K562 (cell line): ENCODE measurements around the gene FAM53B. TPM values are rescaled to one million over a fixed set of nuclear protein-coding genes. Genes with fewer than 3 reads are reported as not detected.

Experiments used
- KDM5B ChIP-seq: fragments of 200-600 bp; sonication (generic); IDR thresholded peaks from 2 replicates; pipeline ENCODE4 v1.6.1; 2012; ENCODE audit warnings: low read depth, mild to moderate bottlenecking, moderate library complexity, low read length, control low read depth, inconsistent platforms; ENCODE audit not compliant: insufficient replicate concordance
- KLF6 ChIP-seq: fragments of 250-450 bp; sonication (Bioruptor Pico); IDR thresholded peaks from 2 replicates; pipeline ENCODE4 v1.4.0; 2020; ENCODE audit warnings: mild to moderate bottlenecking, moderate library complexity, borderline replicate concordance
- NCOA2 ChIP-seq, 2 experiments: fragments of 450-650 bp; IDR thresholded peaks; 2 replicates each; pipeline ENCODE4 v1.6.1; 2018; ENCODE audit warnings: mild to moderate bottlenecking in 2 of 2, moderate library complexity in 1 of 2; ENCODE audit not compliant: partially characterized antibody in 2 of 2
- PHF8 ChIP-seq: fragments of 200-600 bp; sonication (generic); IDR thresholded peaks from 2 replicates; pipeline ENCODE4 v1.6.1; 2012; ENCODE audit warnings: mixed run types, mild to moderate bottlenecking, inconsistent platforms, low read length, moderate library complexity, borderline replicate concordance
- TOE1 ChIP-seq, 2 experiments: fragments of 450-650 bp in 1 of 2; sonication (generic) in 1 of 2; formaldehyde crosslinking in 1 of 2; IDR thresholded peaks; 2 replicates each; pipeline versions ENCODE4 v1.7.1 to v1.8.0; 2016 to 2022; ENCODE audit warnings: borderline replicate concordance in 2 of 2, mild to moderate bottlenecking in 2 of 2, antibody characterized with exemption in 1 of 2, inconsistent platforms in 1 of 2, low read depth in 1 of 2, missing genetic modification reagents in 1 of 2, moderate library complexity in 1 of 2
- ZNF143 ChIP-seq: sonication (generic); formaldehyde crosslinking; IDR thresholded peaks from 2 replicates; pipeline ENCODE4 v1.9.0; 2022; ENCODE audit warnings: mild to moderate bottlenecking, missing genetic modification reagents
- ZNF311 ChIP-seq: fragments of 250-450 bp; sonication (Bioruptor Pico); IDR thresholded peaks from 2 replicates; pipeline ENCODE4 v1.4.0; 2020; ENCODE audit warnings: mild to moderate bottlenecking, moderate library complexity
- ZNF589 ChIP-seq: fragments of 200-800 bp; sonication (Bioruptor generic); IDR thresholded peaks from 2 replicates; pipeline ENCODE4 v1.6.1; 2016; ENCODE audit warnings: low read depth, missing genetic modification characterization, missing compliant biosample characterization
- ZSCAN29 ChIP-seq: fragments of 450-650 bp; IDR thresholded peaks from 2 replicates; pipeline ENCODE4 v1.6.1; 2017
- polyA plus RNA-seq, 8 experiments: library from polyadenylated mRNA; depleted of rRNA in 4 of 8; stranded (reverse) in 5 of 8; unstranded in 3 of 8; fragments of >200 nt; fragmentation: Nextera tagmentation in 2 of 8; fragmentation: Illumina TruSeq in 1 of 8; extraction: Ambion mirVana in 2 of 8; extraction: Trizol in 1 of 8; gene quantifications; 2 replicates each; pipeline versions ENCODE4 v1.2.1 to v1.2.3, GENCODE V29; 2011 to 2014; ENCODE audit warnings: inconsistent platforms in 1 of 8, missing spikeins in 1 of 8
- total RNA-seq, 7 experiments: library from RNA; depleted of rRNA in 6 of 7; stranded (reverse); fragments of >200 nt in 6 of 7; fragmentation: Illumina TruSeq in 2 of 7; extraction: Trizol in 2 of 7; gene quantifications; 2 replicates each; pipeline versions ENCODE4 v1.2.1 to v1.2.3, GENCODE V29; 2011 to 2021; ENCODE audit warnings: low replicate concordance in 1 of 7
- TF ChIP-seq, protein P1 (sequence below), 2 experiments: fragments of 200-800 bp in 1 of 2; sonication (Bioruptor generic) in 1 of 2; sonication (generic) in 1 of 2; formaldehyde crosslinking in 1 of 2; IDR thresholded peaks in 1 of 2; conservative IDR thresholded peaks in 1 of 2; 2 replicates each; pipeline versions ENCODE4 v1.5.0 to v1.6.1; 2016 to 2020; ENCODE audit warnings: missing compliant biosample characterization in 1 of 2, missing genetic modification characterization in 1 of 2, missing genetic modification reagents in 1 of 2
- TF ChIP-seq, protein P2 (sequence below), 2 experiments: fragments of 450-650 bp in 1 of 2; sonication (generic) in 1 of 2; formaldehyde crosslinking; conservative IDR thresholded peaks; 2 replicates each; pipeline versions ENCODE4 v1.4.0 to v1.8.1; 2020 to 2022; ENCODE audit warnings: mild to moderate bottlenecking in 1 of 2, missing genetic modification reagents in 1 of 2
- TF ChIP-seq, protein P3 (sequence below): fragments of 450-650 bp; conservative IDR thresholded peaks from 2 replicates; pipeline ENCODE4 v1.6.1; 2016; ENCODE audit warnings: missing genetic modification characterization, low read depth, mild to moderate bottlenecking, control low read depth, missing compliant biosample characterization

Gene FAM53B
- total and polyA plus RNA-seq, 9 of the 15 experiments (the other 6 are each of a cell fraction or from before 2014, with no cell fraction given), result 0.03 to 16.5 (median 5.0) TPM

DNA sequence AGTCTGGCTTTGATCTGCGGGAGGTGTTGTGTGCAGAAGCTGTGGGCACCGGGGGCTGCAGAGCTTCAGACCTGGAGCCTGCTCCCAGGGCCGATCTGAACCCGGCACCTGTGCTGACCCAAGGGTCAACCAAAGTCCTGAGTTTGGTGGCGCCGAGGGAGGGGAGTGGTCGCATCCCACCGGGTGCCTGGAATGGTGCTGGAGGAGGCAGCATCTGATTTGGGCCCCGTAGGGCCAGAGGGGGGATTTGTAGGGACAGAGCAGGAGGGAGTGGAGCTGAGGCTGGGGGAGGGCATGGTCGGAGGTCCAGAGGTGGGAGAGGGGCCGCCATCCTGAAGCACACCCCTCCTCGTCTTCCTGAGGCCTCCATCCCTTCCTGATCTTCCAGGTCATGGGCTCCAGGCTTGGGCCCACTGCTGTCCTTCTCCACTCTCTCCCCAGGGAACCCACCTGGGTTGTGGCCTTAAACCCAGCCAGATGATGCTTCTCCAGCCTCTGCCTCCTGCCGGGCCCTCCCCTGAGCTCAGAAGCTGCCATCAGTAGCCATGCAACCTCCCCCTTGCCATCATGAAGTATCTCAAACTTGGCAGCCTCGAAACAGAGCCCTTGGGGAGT is 169.6 kb downstream of the FAM53B start (continued):
- TF ChIP-seq PHF8 (no peak), ZSCAN29 (no peak), ZNF143 (CRISPR knock-in tag) (no peak), NCOA2 (IDR thresholded peaks at IDR 0.05; ENCODE audit: partially characterized antibody in 2 of 2) (no peak), ZNF311 (no peak), TOE1 (IDR thresholded peaks at IDR 0.05; ENCODE audit: borderline replicate concordance) (no peak), TOE1 (CRISPR knock-in tag; IDR thresholded peaks at IDR 0.05; ENCODE audit: borderline replicate concordance, low read depth) (no peak), KDM5B (no peak), KLF6 (CRISPR knock-in tag) (no peak), ZNF589 (CRISPR knock-in tag) (no peak)
- TF ChIP-seq, protein P1, sequence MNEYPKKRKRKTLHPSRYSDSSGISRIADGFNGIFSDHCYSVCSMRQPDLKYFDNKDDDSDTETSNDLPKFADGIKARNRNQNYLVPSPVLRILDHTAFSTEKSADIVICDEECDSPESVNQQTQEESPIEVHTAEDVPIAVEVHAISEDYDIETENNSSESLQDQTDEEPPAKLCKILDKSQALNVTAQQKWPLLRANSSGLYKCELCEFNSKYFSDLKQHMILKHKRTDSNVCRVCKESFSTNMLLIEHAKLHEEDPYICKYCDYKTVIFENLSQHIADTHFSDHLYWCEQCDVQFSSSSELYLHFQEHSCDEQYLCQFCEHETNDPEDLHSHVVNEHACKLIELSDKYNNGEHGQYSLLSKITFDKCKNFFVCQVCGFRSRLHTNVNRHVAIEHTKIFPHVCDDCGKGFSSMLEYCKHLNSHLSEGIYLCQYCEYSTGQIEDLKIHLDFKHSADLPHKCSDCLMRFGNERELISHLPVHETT (CRISPR knock-in tag; conservative IDR thresholded peaks at IDR 0.05 in 1 of 2, IDR thresholded peaks at IDR 0.05 in 1 of 2), result no peak
- TF ChIP-seq, protein P2, sequence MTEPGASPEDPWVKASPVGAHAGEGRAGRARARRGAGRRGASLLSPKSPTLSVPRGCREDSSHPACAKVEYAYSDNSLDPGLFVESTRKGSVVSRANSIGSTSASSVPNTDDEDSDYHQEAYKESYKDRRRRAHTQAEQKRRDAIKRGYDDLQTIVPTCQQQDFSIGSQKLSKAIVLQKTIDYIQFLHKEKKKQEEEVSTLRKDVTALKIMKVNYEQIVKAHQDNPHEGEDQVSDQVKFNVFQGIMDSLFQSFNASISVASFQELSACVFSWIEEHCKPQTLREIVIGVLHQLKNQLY (CRISPR knock-in tag; conservative IDR thresholded peaks at IDR 0.05), result no peak
- TF ChIP-seq, protein P3, sequence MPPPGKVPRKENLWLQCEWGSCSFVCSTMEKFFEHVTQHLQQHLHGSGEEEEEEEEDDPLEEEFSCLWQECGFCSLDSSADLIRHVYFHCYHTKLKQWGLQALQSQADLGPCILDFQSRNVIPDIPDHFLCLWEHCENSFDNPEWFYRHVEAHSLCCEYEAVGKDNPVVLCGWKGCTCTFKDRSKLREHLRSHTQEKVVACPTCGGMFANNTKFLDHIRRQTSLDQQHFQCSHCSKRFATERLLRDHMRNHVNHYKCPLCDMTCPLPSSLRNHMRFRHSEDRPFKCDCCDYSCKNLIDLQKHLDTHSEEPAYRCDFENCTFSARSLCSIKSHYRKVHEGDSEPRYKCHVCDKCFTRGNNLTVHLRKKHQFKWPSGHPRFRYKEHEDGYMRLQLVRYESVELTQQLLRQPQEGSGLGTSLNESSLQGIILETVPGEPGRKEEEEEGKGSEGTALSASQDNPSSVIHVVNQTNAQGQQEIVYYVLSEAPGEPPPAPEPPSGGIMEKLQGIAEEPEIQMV (tag), result no peak
